B cell (primary cell): ENCODE results near the gene SHISAL2A. TPM values are rescaled to one million over a fixed set of nuclear protein-coding genes. Genes with fewer than 3 reads are reported as not detected.

Source experiments
- ATAC-seq: fragments of 200-7000 bp; cut with Tn5 transposase; one replicate; pipeline ENCODE4 v1.10.0; 2021; ENCODE audit warnings: low read depth, mild to moderate bottlenecking, moderate number of reproducible peaks, moderate library complexity
- CTCF ChIA-PET: fragments of 350-600 bp; sonication (Branson Sonifier 250); formaldehyde crosslinking; loops from one replicate; lab custom pipeline; 2021; ENCODE audit warnings: antibody characterized with exemption, inconsistent platforms; lab: Charles Lee
- POLR2A ChIA-PET: fragments of 350-600 bp; sonication (Branson Sonifier 250); formaldehyde crosslinking; loops from one replicate; lab custom pipeline; 2021; ENCODE audit warnings: antibody characterized with exemption; lab: Charles Lee
- DNase-seq: peaks from one replicate; pipeline ENCODE4 v3.0.0; 2013
- H2AFZ ChIP-seq: 2 replicates; pipeline ENCODE4 v1.6.1; 2012; ENCODE audit warnings: mild to moderate bottlenecking, low read depth, low read length; ENCODE audit not compliant: insufficient read depth, poor library complexity, severe bottlenecking
- H3K27ac ChIP-seq, 2 donors: 1 replicate in 1 of 2; 2 replicates in 1 of 2; pipeline ENCODE4 v1.5.1; 2012 to 2013; ENCODE audit warnings: low read length in 2 of 2, mild to moderate bottlenecking in 2 of 2, moderate library complexity in 1 of 2
- H3K27me3 ChIP-seq, 4 experiments: fragments of 200-600 bp in 1 of 4; sonication (generic) in 1 of 4; replicated peaks in 1 of 4; 1 replicate in 2 of 4; 2 replicates in 2 of 4; pipeline versions ENCODE4 v1.6.1 to v1.7.0; 2013 to 2016; ENCODE audit warnings: low read length in 3 of 4, mild to moderate bottlenecking in 2 of 4, mixed read lengths in 1 of 4, moderate library complexity in 1 of 4; ENCODE audit not compliant: insufficient read depth in 4 of 4, control insufficient read depth in 3 of 4; ENCODE audit errors: control extremely low read depth in 1 of 4
- H3K36me3 ChIP-seq, 2 experiments: replicated peaks in 1 of 2; 1 replicate in 1 of 2; 2 replicates in 1 of 2; pipeline versions ENCODE4 v1.6.1 to v1.7.1; 2013; ENCODE audit warnings: low read length in 1 of 2; ENCODE audit not compliant: insufficient read depth in 2 of 2, control insufficient read depth in 1 of 2; ENCODE audit errors: control extremely low read depth in 1 of 2, extremely low read depth in 1 of 2
- H3K4me1 ChIP-seq, 2 donors: fragments of 200-600 bp in 1 of 2; sonication (generic) in 1 of 2; 1 replicate in 1 of 2; 2 replicates in 1 of 2; pipeline versions ENCODE4 v1.5.1 to v1.6.1; 2013 to 2017; ENCODE audit warnings: low read length in 2 of 2; ENCODE audit not compliant: control insufficient read depth in 2 of 2, insufficient read depth in 2 of 2
- H3K4me2 ChIP-seq: replicated peaks from 2 replicates; pipeline ENCODE3; 2012; ENCODE audit warnings: mild to moderate bottlenecking, low read depth, low read length; ENCODE audit not compliant: poor library complexity, severe bottlenecking
- H3K4me3 ChIP-seq, 5 experiments: fragments of 200-600 bp in 1 of 5; sonication (generic) in 1 of 5; 1 replicate in 3 of 5; 2 replicates in 2 of 5; pipeline versions ENCODE4 v1.5.1 to v1.7.0; 2011 to 2016; ENCODE audit warnings: low read length in 4 of 5, mild to moderate bottlenecking in 4 of 5, low read depth in 2 of 5, control low read depth in 1 of 5, moderate library complexity in 1 of 5; ENCODE audit not compliant: insufficient read depth in 1 of 5; ENCODE audit errors: control extremely low read depth in 1 of 5, extremely low read depth in 1 of 5
- H3K79me2 ChIP-seq: fragments of 200-600 bp; sonication (generic); one replicate; pipeline ENCODE4 v1.6.0; 2016; ENCODE audit warnings: low read length; ENCODE audit not compliant: control insufficient read depth, insufficient read depth
- H3K9ac ChIP-seq: fragments of 200-600 bp; sonication (generic); 2 replicates; pipeline ENCODE4 v1.6.1; 2017; ENCODE audit warnings: mild to moderate bottlenecking, low read length, moderate library complexity
- H3K9me3 ChIP-seq, 3 donors: one replicate each; pipeline versions ENCODE4 v1.6.1 to v1.7.1; 2013; ENCODE audit warnings: low read length in 2 of 3; ENCODE audit not compliant: control insufficient read depth in 2 of 3, insufficient read depth in 1 of 3; ENCODE audit errors: control extremely low read depth in 1 of 3
- H4K20me1 ChIP-seq: 2 replicates; pipeline ENCODE4 v1.6.0; 2012; ENCODE audit warnings: mild to moderate bottlenecking, low read length; ENCODE audit not compliant: insufficient read depth, control insufficient read depth, poor library complexity, severe bottlenecking
- H3K27ac Mint-ChIP-seq: one replicate; pipeline ENCODE4 v1.8.0; 2021; ENCODE audit warnings: mixed read lengths
- H3K27me3 Mint-ChIP-seq: one replicate; pipeline ENCODE4 v1.8.0; 2021; ENCODE audit warnings: mixed read lengths
- H3K4me1 Mint-ChIP-seq: one replicate; pipeline ENCODE4 v1.8.0; 2021; ENCODE audit warnings: mixed read lengths
- H3K4me3 Mint-ChIP-seq: one replicate; pipeline ENCODE4 v1.8.0; 2021; ENCODE audit warnings: mixed read lengths
- H3K9me3 Mint-ChIP-seq: one replicate; pipeline ENCODE4 v1.8.0; 2022; ENCODE audit warnings: mixed read lengths; ENCODE audit not compliant: insufficient read depth
- EZH2 ChIP-seq: IDR thresholded peaks from 2 replicates; pipeline ENCODE4 v1.6.1; 2012; ENCODE audit warnings: borderline replicate concordance, low read depth, mild to moderate bottlenecking, moderate library complexity, low read length; ENCODE audit not compliant: insufficient read depth, poor library complexity, severe bottlenecking
- WGBS: methylation state at CpG from one replicate; pipeline ENCODE4 v1.1.5; 2013; ENCODE audit warnings: missing lambda C conversion rate; ENCODE audit not compliant: insufficient coverage; 5-methylcytosine and 5-hydroxymethylcytosine counted together
- intact Hi-C: fragments of 100-400 bp; cut with micrococcal nuclease; formaldehyde crosslinking; loops from one replicate; pipeline ENCODE4 v1.10.0; 2022
- polyA plus RNA-seq: library from polyadenylated mRNA; depleted of rRNA; stranded (reverse); fragments of >200 nt; gene quantifications from 2 replicates; pipeline ENCODE4 v1.2.3, GENCODE V29; 2012
- total RNA-seq, 2 donors: library from RNA; stranded (reverse); fragments of 120-200 nt in 1 of 2; gene quantifications; 1 replicate in 1 of 2; 2 replicates in 1 of 2; pipeline versions ENCODE4 v1.2.3 to v1.2.4, GENCODE V29; 2013 to 2022
- TF ChIP-seq, protein P1 (sequence below): fragments of 200-600 bp; IDR thresholded peaks from one replicate; pipeline ENCODE4 v1.8.0; 2022; ENCODE audit warnings: antibody characterized with exemption, mild to moderate bottlenecking

Gene SHISAL2A
- total and polyA plus RNA-seq, 2 donors (not counting 1 experiment from before 2014, with no cell fraction given), result 63.3 to 91.0 TPM

DNA sequence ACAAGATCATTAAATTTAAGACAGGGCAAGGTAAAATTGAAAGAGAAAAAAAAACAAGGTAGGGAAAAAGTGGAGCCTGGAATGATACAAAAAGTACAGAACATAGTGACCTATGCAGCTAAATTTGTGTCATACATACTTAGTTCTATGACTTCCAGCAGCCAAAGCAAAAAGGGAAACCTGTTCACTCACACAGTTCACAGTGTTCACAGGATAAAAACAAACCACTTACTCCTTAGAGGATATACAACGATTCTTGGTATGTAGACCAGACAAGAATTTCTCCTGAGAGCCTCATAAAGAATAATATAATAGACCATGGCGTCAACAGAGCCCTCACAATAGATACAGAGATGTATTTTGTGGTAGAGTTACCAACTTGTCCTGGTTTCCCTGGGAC, 37.6 kb downstream of the SHISAL2A start:
- Histone ChIP-seq H3K27me3 (no peaks in the 10 kb centered on the region), H3K79me2 (peaks cover 11% of the 10 kb centered on the region), H3K27ac (no peak overlapping the region), H4K20me1 (no peaks in the 10 kb centered on the region), H3K4me3 (no peak overlapping the region), H3K9ac (no peak overlapping the region), H3K36me3 (peaks cover 0 to 67% of the 10 kb centered on the region in 2 experiments), H3K4me1 (peaks cover 2 to 3% of the 10 kb centered on the region in 2 donors), H3K9me3 (no peaks in the 10 kb centered on the region), H3K4me2 (no peak overlapping the region), H2AFZ (no peak overlapping the region)
- no peak overlapping the region for H3K4me3 Mint-ChIP-seq
- CTCF ChIA-PET, result no interaction called here
- no CpG with 5 or more reads among the region's 2 CpGs for WGBS
- POLR2A ChIA-PET, result interaction anchor here (0.7 kb wide), 1 partner anchor 35 kb away, joined by 5 read pairs; no protein-coding TSS in a partner anchor
- H3K27me3 Mint-ChIP-seq, result no peaks in the 10 kb centered on the region
- ATAC-seq (no peak), DNase-seq (no peak)
- no peaks in the 10 kb centered on the region for H3K9me3 Mint-ChIP-seq
- no peak overlapping the region for H3K27ac Mint-ChIP-seq
- H3K4me1 Mint-ChIP-seq, result peaks cover 16% of the 10 kb centered on the region
- intact Hi-C loops, result no loop called here
- TF ChIP-seq, protein P1, sequence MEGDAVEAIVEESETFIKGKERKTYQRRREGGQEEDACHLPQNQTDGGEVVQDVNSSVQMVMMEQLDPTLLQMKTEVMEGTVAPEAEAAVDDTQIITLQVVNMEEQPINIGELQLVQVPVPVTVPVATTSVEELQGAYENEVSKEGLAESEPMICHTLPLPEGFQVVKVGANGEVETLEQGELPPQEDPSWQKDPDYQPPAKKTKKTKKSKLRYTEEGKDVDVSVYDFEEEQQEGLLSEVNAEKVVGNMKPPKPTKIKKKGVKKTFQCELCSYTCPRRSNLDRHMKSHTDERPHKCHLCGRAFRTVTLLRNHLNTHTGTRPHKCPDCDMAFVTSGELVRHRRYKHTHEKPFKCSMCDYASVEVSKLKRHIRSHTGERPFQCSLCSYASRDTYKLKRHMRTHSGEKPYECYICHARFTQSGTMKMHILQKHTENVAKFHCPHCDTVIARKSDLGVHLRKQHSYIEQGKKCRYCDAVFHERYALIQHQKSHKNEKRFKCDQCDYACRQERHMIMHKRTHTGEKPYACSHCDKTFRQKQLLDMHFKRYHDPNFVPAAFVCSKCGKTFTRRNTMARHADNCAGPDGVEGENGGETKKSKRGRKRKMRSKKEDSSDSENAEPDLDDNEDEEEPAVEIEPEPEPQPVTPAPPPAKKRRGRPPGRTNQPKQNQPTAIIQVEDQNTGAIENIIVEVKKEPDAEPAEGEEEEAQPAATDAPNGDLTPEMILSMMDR, result no peak
- TF ChIP-seq EZH2, result no peak

DNA sequence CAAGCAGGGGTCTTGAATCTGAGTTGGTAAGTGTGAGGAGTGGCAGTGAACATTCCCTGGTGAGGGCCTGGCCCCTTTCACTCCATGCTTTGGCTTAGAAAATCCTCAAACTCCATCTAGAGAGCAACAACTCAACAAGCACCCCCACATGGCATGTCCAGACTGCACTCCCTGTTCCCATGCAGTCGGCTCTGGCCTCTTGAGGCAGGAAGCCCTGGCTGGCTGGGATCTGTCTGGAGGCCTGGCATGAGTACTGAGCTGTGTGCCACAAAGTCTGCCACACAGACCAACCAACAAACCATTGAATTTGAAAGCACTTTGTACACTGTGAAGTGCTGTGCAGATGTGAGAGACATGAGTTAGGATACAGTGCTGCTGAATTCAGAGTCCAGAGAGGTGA, 40.0 kb downstream of the SHISAL2A start:
- Histone ChIP-seq H3K9ac (no peak overlapping the region), H3K4me1 (no peaks in the 10 kb centered on the region), H3K36me3 (peaks cover 2 to 75% of the 10 kb centered on the region in 2 experiments), H4K20me1 (no peaks in the 10 kb centered on the region), H3K9me3 (no peaks in the 10 kb centered on the region), H3K27ac (no peak overlapping the region), H3K27me3 (no peaks in the 10 kb centered on the region), H3K79me2 (peaks cover under 1% of the 10 kb centered on the region), H3K4me3 (no peak overlapping the region), H2AFZ (no peak overlapping the region), H3K4me2 (no peak overlapping the region)
- CTCF ChIA-PET, result no interaction called here
- intact Hi-C loops, result no loop called here
- Mint-ChIP-seq H3K9me3 (no peaks in the 10 kb centered on the region), H3K27me3 (no peaks in the 10 kb centered on the region), H3K4me1 (peaks cover 6% of the 10 kb centered on the region), H3K27ac (no peak overlapping the region), H3K4me3 (no peak overlapping the region)
- DNase-seq (no peak), ATAC-seq (no peak)
- POLR2A ChIA-PET, result no interaction called here
- 38% methylated on average over 1 of the region's 1 CpG for WGBS
- no peak for TF ChIP-seq EZH2
- TF ChIP-seq, protein P1, result no peak
